ENCODE measurements around the gene NRGN. TPM values are rescaled to one million over a fixed set of nuclear protein-coding genes. Genes with fewer than 3 reads are reported as not detected.

NRGN gene
- polyA plus RNA-seq, 1 experiment: 3.4 TPM

GRCh38 chr11:124745270-124745834 is 5.6 kb downstream of the NRGN start:
- ChIA-PET POLR2A (interaction anchor here (0.7 kb wide), 1 partner anchor 21 kb away, joined by 3 read pairs; no protein-coding TSS in a partner anchor), CTCF (interaction anchor here (0.9 to 2.1 kb wide), 7 partner anchors 10 to 131 kb away, joined by 3 to 10 read pairs (median 4); no protein-coding TSS in a partner anchor)
- Histone ChIP-seq H3K4me3 (ENCODE audit: low read depth, low read length) (peak overlapping the region; percentile 64; the same call in 1 of the 2 replicates), H3K9me3 (ENCODE audit: control insufficient read depth, insufficient read depth, low read length) (peaks cover 3% of the 10 kb centered on the region; the same call in 1 of the 2 replicates), H3K27ac (ENCODE audit: low read depth, low read length) (no peak overlapping the region), H3K27me3 (ENCODE audit: control insufficient read depth, insufficient read depth, low read length) (no peaks in the 10 kb centered on the region)
- no peak for TF ChIP-seq CTCF (IDR thresholded peaks at IDR 0.05; ENCODE audit: low read depth, low read length)
- no peak for DNase-seq (ENCODE audit: low read depth, low spot score)

- no peaks in the 10 kb centered on the region for H3K27me3 ChIP-seq (ENCODE audit: control insufficient read depth, insufficient read depth, low read length)
- TF ChIP-seq CTCF (IDR thresholded peaks at IDR 0.05; ENCODE audit: low read depth, low read length): peak; percentile 42
- CTCF ChIA-PET: interaction anchor here (0.8 to 2.1 kb wide), 15 partner anchors 9 to 130 kb away, joined by 3 to 10 read pairs (median 5); no protein-coding TSS in a partner anchor
- peaks cover 3% of the 10 kb centered on the region; the same call in 1 of the 2 replicates for H3K9me3 ChIP-seq (ENCODE audit: control insufficient read depth, insufficient read depth, low read length)
- POLR2A ChIA-PET: interaction anchor here (0.7 to 1.2 kb wide), 2 partner anchors 21 to 72 kb away, joined by 3 to 5 read pairs; partner anchors contain the start of genes SIAE and SPA17
- H3K4me3 ChIP-seq (ENCODE audit: low read depth, low read length): peak overlapping the region; percentile 64
- no peak for DNase-seq (ENCODE audit: low read depth, low spot score)
- no peak overlapping the region for H3K27ac ChIP-seq (ENCODE audit: low read depth, low read length)
Observed at GRCh38 chr11:124745835-124746620, 6.3 kb downstream of the NRGN start.

GRCh38 chr11:124746621-124747243 is 7.0 kb downstream of the NRGN start:
- peaks cover 3% of the 10 kb centered on the region; the same call in 1 of the 2 replicates for H3K9me3 ChIP-seq (ENCODE audit: control insufficient read depth, insufficient read depth, low read length)
- ChIA-PET CTCF (interaction anchor here (0.8 to 2.1 kb wide), 13 partner anchors 9 to 129 kb away, joined by 3 to 10 read pairs (median 6); no protein-coding TSS in a partner anchor), POLR2A (interaction anchor here (1.2 kb wide), 1 partner anchor 73 kb away, joined by 5 read pairs; the partner anchor contains the start of genes SIAE and SPA17)
- DNase-seq (ENCODE audit: low read depth, low spot score): peak; percentile 27
- peak; percentile 63 for TF ChIP-seq CTCF (IDR thresholded peaks at IDR 0.05; ENCODE audit: low read depth, low read length)
- H3K27me3 ChIP-seq (ENCODE audit: control insufficient read depth, insufficient read depth, low read length): peaks cover 3% of the 10 kb centered on the region
- peak overlapping the region; percentile 47 for H3K27ac ChIP-seq (ENCODE audit: low read depth, low read length)
- peak overlapping the region; percentile 64 for H3K4me3 ChIP-seq (ENCODE audit: low read depth, low read length)

GRCh38 chr11:124747406-124748099 is 7.8 kb downstream of the NRGN start:
- Histone ChIP-seq H3K4me3 (ENCODE audit: low read depth, low read length) (no peak overlapping the region), H3K27ac (ENCODE audit: low read depth, low read length) (peak overlapping the region; percentile 21), H3K27me3 (ENCODE audit: control insufficient read depth, insufficient read depth, low read length) (peaks cover 8% of the 10 kb centered on the region), H3K9me3 (ENCODE audit: control insufficient read depth, insufficient read depth, low read length) (peaks cover 3% of the 10 kb centered on the region; the same call in 1 of the 2 replicates)
- no peak for TF ChIP-seq CTCF (IDR thresholded peaks at IDR 0.05; ENCODE audit: low read depth, low read length)
- ChIA-PET CTCF (interaction anchor here (1.0 to 2.1 kb wide), 6 partner anchors 8 to 103 kb away, joined by 7 to 10 read pairs (median 8); no protein-coding TSS in a partner anchor), POLR2A (interaction anchor here (0.6 to 1.2 kb wide), 2 partner anchors 74 to 89 kb away, joined by 3 to 5 read pairs; partner anchors contain the start of genes SIAE and SPA17)
- no peak for DNase-seq (ENCODE audit: low read depth, low spot score)

All from AG04450 (cell line).